ENCODE measurements around the gene FOXO3. TPM values are rescaled to one million over a fixed set of nuclear protein-coding genes. Genes with fewer than 3 reads are reported as not detected.
"Not testable (repeated sequence)": the region's sequence is repeated elsewhere in the genome, so short reads cannot be mapped to it uniquely, and the experiment has no call there.

Gene FOXO3
- total and polyA plus RNA-seq, 2 experiments from 2014 or later: 20.2 to 20.8 TPM

DNA sequence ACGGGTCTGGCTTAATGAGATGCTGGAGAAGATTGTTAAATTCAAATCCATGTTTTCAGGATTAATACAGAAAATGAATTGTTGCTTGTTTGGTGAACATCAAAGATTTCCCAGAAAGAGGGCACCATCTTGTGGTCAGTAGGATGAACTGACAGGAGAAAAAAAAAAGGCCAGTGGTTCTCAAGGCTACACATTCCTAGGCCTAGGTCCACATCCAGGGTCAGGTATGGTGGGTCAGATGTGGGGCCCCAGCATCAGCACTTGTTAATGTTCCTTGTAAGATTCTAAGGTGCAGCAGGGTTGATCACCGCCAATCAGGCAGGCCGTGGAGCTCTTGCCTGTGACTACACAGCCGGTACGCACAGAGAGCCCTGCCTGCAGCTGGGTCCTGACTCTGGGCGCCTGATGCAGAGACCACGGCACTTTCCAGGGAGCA lies 34.0 kb upstream of the FOXO3 start:
- no peak overlapping the region for H3K4me3 ChIP-seq
- no peak overlapping the region for H3K27ac ChIP-seq
- H3K27me3 ChIP-seq: no peaks in the 10 kb centered on the region
- peak; percentile 42 to 69 for DNase-seq (ENCODE audit: low read depth in 1 of 2, low spot score in 1 of 2)
- H3K36me3 ChIP-seq: peaks cover 4% of the 10 kb centered on the region
- no peaks in the 10 kb centered on the region for H3K9me3 ChIP-seq (ENCODE audit: low read depth)
- H3K4me1 ChIP-seq (ENCODE audit: low read depth): no peaks in the 10 kb centered on the region
- TF ChIP-seq, protein P1, sequence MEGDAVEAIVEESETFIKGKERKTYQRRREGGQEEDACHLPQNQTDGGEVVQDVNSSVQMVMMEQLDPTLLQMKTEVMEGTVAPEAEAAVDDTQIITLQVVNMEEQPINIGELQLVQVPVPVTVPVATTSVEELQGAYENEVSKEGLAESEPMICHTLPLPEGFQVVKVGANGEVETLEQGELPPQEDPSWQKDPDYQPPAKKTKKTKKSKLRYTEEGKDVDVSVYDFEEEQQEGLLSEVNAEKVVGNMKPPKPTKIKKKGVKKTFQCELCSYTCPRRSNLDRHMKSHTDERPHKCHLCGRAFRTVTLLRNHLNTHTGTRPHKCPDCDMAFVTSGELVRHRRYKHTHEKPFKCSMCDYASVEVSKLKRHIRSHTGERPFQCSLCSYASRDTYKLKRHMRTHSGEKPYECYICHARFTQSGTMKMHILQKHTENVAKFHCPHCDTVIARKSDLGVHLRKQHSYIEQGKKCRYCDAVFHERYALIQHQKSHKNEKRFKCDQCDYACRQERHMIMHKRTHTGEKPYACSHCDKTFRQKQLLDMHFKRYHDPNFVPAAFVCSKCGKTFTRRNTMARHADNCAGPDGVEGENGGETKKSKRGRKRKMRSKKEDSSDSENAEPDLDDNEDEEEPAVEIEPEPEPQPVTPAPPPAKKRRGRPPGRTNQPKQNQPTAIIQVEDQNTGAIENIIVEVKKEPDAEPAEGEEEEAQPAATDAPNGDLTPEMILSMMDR (IDR thresholded peaks at IDR 0.05; ENCODE audit: low read depth, low read length): peak; percentile 77

DNA sequence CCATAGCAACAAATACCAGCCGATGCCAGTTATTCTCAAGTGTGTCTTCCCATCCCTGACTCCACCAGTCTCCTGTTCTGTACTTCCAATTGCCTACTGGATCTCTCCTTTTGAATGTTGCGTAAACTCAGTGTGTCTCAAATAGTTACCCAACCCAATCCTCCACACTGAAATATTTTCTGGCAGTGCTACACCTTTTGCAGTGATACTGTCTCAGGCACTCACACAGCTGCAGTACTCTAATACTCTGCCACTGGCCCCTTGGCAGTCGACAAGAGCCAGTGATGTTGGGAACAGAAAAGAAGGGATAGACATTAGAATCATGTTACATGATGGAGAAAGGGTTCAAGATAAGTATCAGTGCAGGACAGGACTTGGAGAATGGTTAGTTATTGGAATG lies 31.8 kb upstream of the FOXO3 start:
- Histone ChIP-seq H3K27ac (no peak overlapping the region), H3K27me3 (no peaks in the 10 kb centered on the region), H3K4me3 (no peak overlapping the region), H3K4me1 (ENCODE audit: low read depth) (no peaks in the 10 kb centered on the region), H3K36me3 (no peaks in the 10 kb centered on the region), H3K9me3 (ENCODE audit: low read depth) (no peaks in the 10 kb centered on the region)
- no peak for DNase-seq (ENCODE audit: low read depth in 1 of 2, low spot score in 1 of 2)
- TF ChIP-seq, protein P1 (IDR thresholded peaks at IDR 0.05; ENCODE audit: low read depth, low read length): no peak

GRCh38 chr6:108531332-108531731 lies 29.4 kb upstream of the FOXO3 start:
- DNase-seq (ENCODE audit: low read depth in 1 of 2, low spot score in 1 of 2): no peak
- H3K27me3 ChIP-seq: no peaks in the 10 kb centered on the region
- H3K4me3 ChIP-seq: no peak overlapping the region
- H3K9me3 ChIP-seq (ENCODE audit: low read depth): no peaks in the 10 kb centered on the region
- H3K36me3 ChIP-seq: no peaks in the 10 kb centered on the region
- TF ChIP-seq, protein P1 (IDR thresholded peaks at IDR 0.05; ENCODE audit: low read depth, low read length): no peak
- no peak overlapping the region for H3K27ac ChIP-seq
- no peaks in the 10 kb centered on the region for H3K4me1 ChIP-seq (ENCODE audit: low read depth)

GRCh38 chr6:108535114-108535742 lies 25.5 kb upstream of the FOXO3 start:
- no peak for DNase-seq (ENCODE audit: low read depth in 1 of 2, low spot score in 1 of 2)
- TF ChIP-seq, protein P1 (IDR thresholded peaks at IDR 0.05; ENCODE audit: low read depth, low read length): no peak
- no peaks in the 10 kb centered on the region for H3K27me3 ChIP-seq
- no peak overlapping the region for H3K4me3 ChIP-seq
- no peaks in the 10 kb centered on the region for H3K9me3 ChIP-seq (ENCODE audit: low read depth)
- no peaks in the 10 kb centered on the region for H3K36me3 ChIP-seq
- no peak overlapping the region for H3K27ac ChIP-seq
- H3K4me1 ChIP-seq (ENCODE audit: low read depth): no peaks in the 10 kb centered on the region

- not testable (repeated sequence) for H3K27me3 ChIP-seq; H3K9me3 ChIP-seq (ENCODE audit: low read depth); H3K4me1 ChIP-seq (ENCODE audit: low read depth); H3K27ac ChIP-seq; DNase-seq (ENCODE audit: low read depth in 1 of 2, low spot score in 1 of 2); H3K36me3 ChIP-seq; H3K4me3 ChIP-seq
Observed at GRCh38 chr6:108535920-108536535, 24.7 kb upstream of the FOXO3 start.

Data from cardiac muscle cell (in vitro differentiated cells and primary cell).